ENCODE data around the gene PGS1.

The PGS1 gene

GRCh38 chr17:78387977-78388941, 9.8 kb downstream of the PGS1 start:
- peak; percentile 79 for DNase-seq (ENCODE audit: low spot score)

- DNase-seq (ENCODE audit: low spot score), result no peak
These were observed 12.0 kb downstream of the PGS1 start for GRCh38 chr17:78390241-78391050.

GRCh38 chr17:78391051-78391431, 12.6 kb downstream of the PGS1 start:
- DNase-seq (ENCODE audit: low spot score), result no peak

- no peak for DNase-seq (ENCODE audit: low spot score)
These were observed 13.4 kb downstream of the PGS1 start for GRCh38 chr17:78391843-78392242.

GRCh38 chr17:78392295-78392694, 13.8 kb downstream of the PGS1 start:
- DNase-seq (ENCODE audit: low spot score), result no peak

- DNase-seq (ENCODE audit: low spot score), result no peak
These were observed 15.1 kb downstream of the PGS1 start for GRCh38 chr17:78393575-78393974.

GRCh38 chr17:78394209-78394608, 15.8 kb downstream of the PGS1 start:
- DNase-seq (ENCODE audit: low spot score), result no peak

GRCh38 chr17:78395155-78395554, 16.7 kb downstream of the PGS1 start:
- DNase-seq (ENCODE audit: low spot score), result no peak

GRCh38 chr17:78396441-78397337, 18.2 kb downstream of the PGS1 start:
- no peak for DNase-seq (ENCODE audit: low spot score)

GRCh38 chr17:78397681-78398101, 19.2 kb downstream of the PGS1 start:
- no peak for DNase-seq (ENCODE audit: low spot score)

- no peak for DNase-seq (ENCODE audit: low spot score)
These were observed 19.9 kb downstream of the PGS1 start for GRCh38 chr17:78398390-78398789.

GRCh38 chr17:78399028-78399692, 20.7 kb downstream of the PGS1 start:
- no peak for DNase-seq (ENCODE audit: low spot score)

- DNase-seq (ENCODE audit: low spot score), result no peak
These were observed 21.3 kb downstream of the PGS1 start for GRCh38 chr17:78399693-78400144.

GRCh38 chr17:78400581-78401240, 22.3 kb downstream of the PGS1 start:
- no peak for DNase-seq (ENCODE audit: low spot score)

- DNase-seq (ENCODE audit: low spot score), result no peak
These were observed 22.8 kb downstream of the PGS1 start for GRCh38 chr17:78401246-78401645.

- DNase-seq (ENCODE audit: low spot score), result no peak
These were observed 23.4 kb downstream of the PGS1 start for GRCh38 chr17:78401891-78402290.

GRCh38 chr17:78403822-78404221, 25.4 kb downstream of the PGS1 start:
- no peak for DNase-seq (ENCODE audit: low spot score)

GRCh38 chr17:78406396-78406795, 27.9 kb downstream of the PGS1 start:
- DNase-seq (ENCODE audit: low spot score), result no peak

- no peak for DNase-seq (ENCODE audit: low spot score)
These were observed 28.5 kb downstream of the PGS1 start for GRCh38 chr17:78406920-78407319.

GRCh38 chr17:78407387-78408000, 29.0 kb downstream of the PGS1 start:
- no peak for DNase-seq (ENCODE audit: low spot score)

All from pons (tissue), 1 donor.